ENCODE measurements around the gene HOOK2. TPM values are rescaled to one million over a fixed set of nuclear protein-coding genes. Genes with fewer than 3 reads are reported as not detected.
A peak's percentile ranks its signal among the peaks of the same experiment; 100 is the strongest.

The HOOK2 gene
- total RNA-seq, 2 donors from 2014 or later: 22.6 to 102 TPM

DNA sequence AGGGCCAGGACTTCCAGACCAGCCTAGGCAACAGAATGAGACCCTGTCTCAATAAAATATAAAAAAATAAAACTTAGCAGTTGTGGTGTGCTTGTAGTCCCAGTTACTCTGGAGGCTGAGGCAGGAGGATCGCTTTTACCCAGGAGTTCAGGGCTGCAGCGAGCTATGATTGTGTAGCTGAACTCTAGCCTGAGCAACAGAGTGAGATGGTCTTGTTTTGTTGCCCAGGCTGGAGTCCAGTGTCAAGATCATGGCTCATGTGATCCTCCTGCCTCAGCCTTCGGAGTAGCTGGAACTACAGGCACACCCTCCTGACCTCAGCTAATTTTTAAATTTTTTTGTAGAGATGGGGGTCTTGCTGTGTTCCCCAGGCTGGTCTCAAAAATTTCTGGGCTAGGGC lies 11.6 kb upstream of the HOOK2 start:
- no peak for ATAC-seq (ENCODE audit: insufficient number of reproducible peaks, low FRiP score, low read depth)
- no peaks in the 10 kb centered on the region for H3K27me3 ChIP-seq (replicated peaks; ENCODE audit: insufficient read depth)
- no peaks in the 10 kb centered on the region for H3K36me3 ChIP-seq
- TF ChIP-seq, protein P1, sequence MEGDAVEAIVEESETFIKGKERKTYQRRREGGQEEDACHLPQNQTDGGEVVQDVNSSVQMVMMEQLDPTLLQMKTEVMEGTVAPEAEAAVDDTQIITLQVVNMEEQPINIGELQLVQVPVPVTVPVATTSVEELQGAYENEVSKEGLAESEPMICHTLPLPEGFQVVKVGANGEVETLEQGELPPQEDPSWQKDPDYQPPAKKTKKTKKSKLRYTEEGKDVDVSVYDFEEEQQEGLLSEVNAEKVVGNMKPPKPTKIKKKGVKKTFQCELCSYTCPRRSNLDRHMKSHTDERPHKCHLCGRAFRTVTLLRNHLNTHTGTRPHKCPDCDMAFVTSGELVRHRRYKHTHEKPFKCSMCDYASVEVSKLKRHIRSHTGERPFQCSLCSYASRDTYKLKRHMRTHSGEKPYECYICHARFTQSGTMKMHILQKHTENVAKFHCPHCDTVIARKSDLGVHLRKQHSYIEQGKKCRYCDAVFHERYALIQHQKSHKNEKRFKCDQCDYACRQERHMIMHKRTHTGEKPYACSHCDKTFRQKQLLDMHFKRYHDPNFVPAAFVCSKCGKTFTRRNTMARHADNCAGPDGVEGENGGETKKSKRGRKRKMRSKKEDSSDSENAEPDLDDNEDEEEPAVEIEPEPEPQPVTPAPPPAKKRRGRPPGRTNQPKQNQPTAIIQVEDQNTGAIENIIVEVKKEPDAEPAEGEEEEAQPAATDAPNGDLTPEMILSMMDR (IDR thresholded peaks at IDR 0.05): no peak
- peaks cover 53 to 71% of the 10 kb centered on the region in 2 donors for H3K4me1 ChIP-seq (ENCODE audit: control insufficient read depth in 1 of 2, low read depth in 2 of 2)
- DNase-seq (ENCODE audit: low spot score): no peak
- H3K27ac ChIP-seq: peak overlapping the region; percentile 99 to 100
- H3K9me3 ChIP-seq: no peaks in the 10 kb centered on the region
- no peak overlapping the region for H3K4me3 ChIP-seq

DNA sequence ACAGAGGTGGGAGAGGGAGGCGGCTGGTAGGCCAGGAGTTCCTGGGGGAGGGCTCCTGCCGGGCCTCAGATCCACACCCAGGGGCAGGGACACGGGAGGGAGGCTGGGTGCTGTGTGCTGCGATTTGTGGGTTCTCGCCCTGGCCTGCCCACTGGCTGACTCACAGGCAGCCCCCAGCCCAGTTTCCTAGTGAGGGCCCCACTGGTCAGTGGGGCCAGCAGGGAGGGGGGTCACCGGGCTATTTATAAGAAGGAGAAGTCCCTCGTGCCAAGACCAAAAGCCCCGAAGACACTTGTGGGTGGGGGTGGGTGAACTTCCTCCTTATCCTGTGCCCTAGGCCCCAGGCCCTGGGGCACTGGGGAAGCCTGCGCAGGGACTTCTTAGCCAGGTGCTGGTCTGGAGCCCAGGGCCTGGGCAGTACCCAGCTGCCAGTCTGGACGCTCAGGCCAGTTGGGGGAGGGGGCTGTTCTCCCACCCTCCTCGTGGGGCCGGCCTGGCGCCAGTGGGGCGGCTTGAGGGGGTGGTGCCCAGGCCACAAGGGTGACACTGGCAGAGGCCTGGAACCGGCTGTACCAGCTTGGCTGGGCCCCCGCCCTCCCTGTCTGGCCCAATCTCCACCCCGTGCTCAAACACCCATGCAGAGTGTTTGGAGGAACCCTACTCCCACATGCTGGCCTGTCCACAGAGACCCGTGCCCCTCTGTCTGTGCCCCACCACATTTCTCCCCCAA lies 11.0 kb upstream of the HOOK2 start:
- H3K27me3 ChIP-seq (replicated peaks; ENCODE audit: insufficient read depth): no peaks in the 10 kb centered on the region
- no peak for DNase-seq (ENCODE audit: low spot score)
- H3K4me1 ChIP-seq (ENCODE audit: control insufficient read depth in 1 of 2, low read depth in 2 of 2): peaks cover 53 to 74% of the 10 kb centered on the region in 2 donors
- no peaks in the 10 kb centered on the region for H3K9me3 ChIP-seq
- no peak for ATAC-seq (ENCODE audit: insufficient number of reproducible peaks, low FRiP score, low read depth)
- TF ChIP-seq, protein P1 (IDR thresholded peaks at IDR 0.05): no peak
- H3K36me3 ChIP-seq: no peaks in the 10 kb centered on the region
- peak overlapping the region; percentile 99 to 100 for H3K27ac ChIP-seq
- peak overlapping the region; percentile 11 for H3K4me3 ChIP-seq

DNA sequence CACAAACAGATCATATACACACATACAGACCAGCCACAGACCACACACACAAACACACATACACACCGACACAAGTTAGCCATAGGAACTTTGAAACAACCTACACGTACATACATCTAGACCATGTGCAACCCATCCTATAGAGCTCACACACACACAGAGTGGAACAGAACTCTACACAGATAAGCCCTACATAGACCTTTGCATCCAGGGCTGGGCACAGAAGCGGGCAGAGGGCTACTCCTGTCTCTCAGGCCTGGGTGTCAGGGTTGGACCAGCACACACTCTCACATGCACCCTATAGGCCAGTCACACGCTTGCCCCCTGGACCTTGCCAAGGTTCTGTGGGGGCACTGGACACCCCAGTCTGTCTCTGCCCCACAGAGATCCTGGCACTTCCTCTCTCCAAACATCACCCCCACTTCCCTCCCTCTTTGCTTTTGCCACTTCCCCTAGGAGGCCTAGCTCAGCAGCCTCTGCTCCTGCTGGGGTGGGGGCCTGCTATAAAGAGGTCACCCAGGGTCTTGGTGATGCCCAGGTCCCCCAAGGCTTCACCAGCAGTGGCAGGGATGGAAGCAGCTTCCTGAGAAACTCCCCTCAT lies 10.2 kb upstream of the HOOK2 start:
- Histone ChIP-seq H3K27ac (peak overlapping the region; percentile 99 to 100), H3K9me3 (no peaks in the 10 kb centered on the region), H3K4me1 (ENCODE audit: control insufficient read depth in 1 of 2, low read depth in 2 of 2) (peaks cover 53 to 74% of the 10 kb centered on the region in 2 donors), H3K36me3 (no peaks in the 10 kb centered on the region), H3K27me3 (replicated peaks; ENCODE audit: insufficient read depth) (no peaks in the 10 kb centered on the region), H3K4me3 (peak overlapping the region; percentile 11)
- TF ChIP-seq, protein P1 (IDR thresholded peaks at IDR 0.05): no peak
- DNase-seq (ENCODE audit: low spot score) (no peak), ATAC-seq (ENCODE audit: insufficient number of reproducible peaks, low FRiP score, low read depth) (no peak)

DNA sequence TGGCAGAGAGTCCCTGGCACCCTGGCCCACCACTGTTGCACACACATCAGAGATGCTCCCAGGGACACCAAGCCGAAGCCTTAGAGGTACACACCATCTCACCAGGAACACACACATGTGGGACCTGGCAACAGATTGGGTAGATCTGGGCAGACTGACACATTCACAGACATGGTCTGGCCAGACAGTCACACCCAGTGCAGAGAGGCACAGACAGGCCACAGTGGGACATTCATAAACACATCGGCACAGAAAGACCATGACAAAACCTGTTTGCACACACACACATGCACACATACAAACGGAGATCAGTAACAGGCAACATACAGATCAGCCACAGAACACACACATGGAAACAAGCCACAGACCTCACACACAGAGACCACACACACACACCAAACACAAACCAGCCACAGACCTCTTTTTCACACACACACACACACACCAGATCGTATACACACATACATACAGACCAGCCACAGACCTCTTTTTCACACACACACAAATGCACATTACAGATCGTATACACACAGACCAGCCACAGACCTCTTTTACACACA lies 9.6 kb upstream of the HOOK2 start:
- no peaks in the 10 kb centered on the region for H3K9me3 ChIP-seq
- no peaks in the 10 kb centered on the region for H3K36me3 ChIP-seq
- no peaks in the 10 kb centered on the region for H3K27me3 ChIP-seq (replicated peaks; ENCODE audit: insufficient read depth)
- H3K4me1 ChIP-seq (ENCODE audit: control insufficient read depth in 1 of 2, low read depth in 2 of 2): peaks cover 53 to 76% of the 10 kb centered on the region in 2 donors
- ATAC-seq (ENCODE audit: insufficient number of reproducible peaks, low FRiP score, low read depth) (no peak), DNase-seq (ENCODE audit: low spot score) (no peak)
- H3K27ac ChIP-seq: peak overlapping the region; percentile 99 to 100
- TF ChIP-seq, protein P1 (IDR thresholded peaks at IDR 0.05): no peak
- H3K4me3 ChIP-seq: no peak overlapping the region

DNA sequence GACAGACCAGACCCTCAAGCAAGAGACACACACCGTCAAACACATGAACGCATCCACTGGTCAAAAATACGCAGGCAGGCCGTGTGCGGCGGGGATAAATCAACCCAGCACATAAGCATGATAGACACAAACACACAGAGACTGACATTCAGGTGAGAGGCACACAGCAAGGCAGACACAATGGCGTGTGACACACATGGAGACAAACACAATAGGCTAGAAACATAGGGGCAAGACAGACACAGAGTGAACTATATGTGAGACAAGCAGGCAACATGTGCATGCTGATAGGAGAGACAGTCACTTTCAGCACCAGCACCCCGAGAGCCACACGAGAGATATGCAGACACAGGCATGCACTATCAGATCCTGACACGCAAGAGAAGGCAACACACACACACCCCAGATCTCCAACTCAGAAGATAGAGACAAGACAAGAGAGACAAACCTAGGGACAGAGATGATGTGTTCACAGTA lies 9.1 kb upstream of the HOOK2 start:
- TF ChIP-seq, protein P1 (IDR thresholded peaks at IDR 0.05): no peak
- Histone ChIP-seq H3K9me3 (no peaks in the 10 kb centered on the region), H3K4me1 (ENCODE audit: control insufficient read depth in 1 of 2, low read depth in 2 of 2) (peaks cover 54 to 81% of the 10 kb centered on the region in 2 donors), H3K36me3 (no peaks in the 10 kb centered on the region), H3K27me3 (replicated peaks; ENCODE audit: insufficient read depth) (no peaks in the 10 kb centered on the region), H3K4me3 (no peak overlapping the region), H3K27ac (peak overlapping the region; percentile 99 to 100)
- DNase-seq (ENCODE audit: low spot score) (no peak), ATAC-seq (ENCODE audit: insufficient number of reproducible peaks, low FRiP score, low read depth) (no peak)
